Fibroblast of skin of back (primary cell): Measurements from ENCODE around the gene SDF2. TPM values are rescaled to one million over a fixed set of nuclear protein-coding genes. Genes with fewer than 3 reads are reported as not detected.
A peak's percentile ranks its signal among the peaks of the same experiment; 100 is the strongest.

Experiments used
- DNase-seq: peaks from one replicate; pipeline ENCODE4 v3.0.0-alpha.2; 2013
- polyA plus RNA-seq, 2 experiments: library from polyadenylated mRNA; unstranded; fragments of 120-200 nt; gene quantifications; one replicate each; pipeline ENCODE4 v1.2.1, GENCODE V29; 2013; ENCODE audit not compliant: insufficient read length in 2 of 2

The SDF2 gene
- polyA plus RNA-seq (2013, experiment 1 of 2; ENCODE audit: insufficient read length), result 58.6 TPM
- 38.6 TPM for polyA plus RNA-seq (2013, experiment 2 of 2; ENCODE audit: insufficient read length)

- peak; percentile 85 for DNase-seq
These were observed at the start of gene SDF2, which contains the start of gene SUPT6H for GRCh38 chr17:28661635-28662526. Gene SDF2, minus strand, starts transcription at chr17:28661906. Its CDS starts 30 bp downstream, at chr17:28661876. Gene SUPT6H, plus strand, starts transcription at chr17:28662205. Its CDS starts 11,197 bp downstream, at chr17:28673402.

GRCh38 chr17:28710861-28711722 lies 49.4 kb upstream of the SDF2 start:
- DNase-seq, result peak; percentile 92

- DNase-seq, result no peak
These were observed 45.6 kb upstream of the SDF2 start for GRCh38 chr17:28707339-28707720.

GRCh38 chr17:28706471-28707338 lies 45.0 kb upstream of the SDF2 start:
- no peak for DNase-seq

- DNase-seq, result no peak
These were observed 44.1 kb upstream of the SDF2 start for GRCh38 chr17:28705728-28706334.

- no peak for DNase-seq
These were observed 43.5 kb upstream of the SDF2 start for GRCh38 chr17:28705074-28705659.

- DNase-seq, result no peak
These were observed 42.6 kb upstream of the SDF2 start for GRCh38 chr17:28704219-28704858.

GRCh38 chr17:28703552-28704218 lies 42.0 kb upstream of the SDF2 start:
- no peak for DNase-seq

- DNase-seq, result no peak
These were observed 41.0 kb upstream of the SDF2 start for GRCh38 chr17:28702752-28703150.

GRCh38 chr17:28702026-28702751 lies 40.5 kb upstream of the SDF2 start:
- no peak for DNase-seq

- DNase-seq, result no peak
These were observed 39.3 kb upstream of the SDF2 start for GRCh38 chr17:28700830-28701492.

GRCh38 chr17:28700278-28700677 lies 38.6 kb upstream of the SDF2 start:
- no peak for DNase-seq

- no peak for DNase-seq
These were observed 36.7 kb upstream of the SDF2 start for GRCh38 chr17:28698253-28698941.

- DNase-seq, result no peak
These were observed 32.2 kb upstream of the SDF2 start for GRCh38 chr17:28693869-28694268.

GRCh38 chr17:28689011-28689410 lies 27.3 kb upstream of the SDF2 start:
- no peak for DNase-seq

GRCh38 chr17:28688481-28688880 lies 26.8 kb upstream of the SDF2 start:
- no peak for DNase-seq

GRCh38 chr17:28686296-28686695 lies 24.6 kb upstream of the SDF2 start:
- DNase-seq, result no peak

- no peak for DNase-seq
These were observed 23.7 kb upstream of the SDF2 start for GRCh38 chr17:28685366-28685765.
